ENCODE data around the gene MYRF. TPM values are rescaled to one million over a fixed set of nuclear protein-coding genes. Genes with fewer than 3 reads are reported as not detected.

MYRF gene
- total RNA-seq, 2 experiments from 2014 or later: 0.31 to 0.49 TPM

- Mint-ChIP-seq H3K27ac (no peak overlapping the region), H3K36me3 (ENCODE audit: low read depth) (no peaks in the 10 kb centered on the region), H3K9me3 (no peaks in the 10 kb centered on the region), H3K4me3 (no peak overlapping the region), H3K4me1 (ENCODE audit: low read depth) (no peaks in the 10 kb centered on the region), H3K27me3 (no peaks in the 10 kb centered on the region)
- DNase-seq: no peak
- H3K36me3 ChIP-seq (ENCODE audit: insufficient read depth, low read length): no peaks in the 10 kb centered on the region
- no peak overlapping the region for H3K27ac ChIP-seq (ENCODE audit: low read depth in 1 of 2, low read length in 2 of 2)
- ChIA-PET CTCF (interaction anchor here (1.8 kb wide), 1 partner anchor 19 kb away, joined by 3 read pairs; no protein-coding TSS in a partner anchor), POLR2A (no interaction called here)
- TF ChIP-seq, protein P1, sequence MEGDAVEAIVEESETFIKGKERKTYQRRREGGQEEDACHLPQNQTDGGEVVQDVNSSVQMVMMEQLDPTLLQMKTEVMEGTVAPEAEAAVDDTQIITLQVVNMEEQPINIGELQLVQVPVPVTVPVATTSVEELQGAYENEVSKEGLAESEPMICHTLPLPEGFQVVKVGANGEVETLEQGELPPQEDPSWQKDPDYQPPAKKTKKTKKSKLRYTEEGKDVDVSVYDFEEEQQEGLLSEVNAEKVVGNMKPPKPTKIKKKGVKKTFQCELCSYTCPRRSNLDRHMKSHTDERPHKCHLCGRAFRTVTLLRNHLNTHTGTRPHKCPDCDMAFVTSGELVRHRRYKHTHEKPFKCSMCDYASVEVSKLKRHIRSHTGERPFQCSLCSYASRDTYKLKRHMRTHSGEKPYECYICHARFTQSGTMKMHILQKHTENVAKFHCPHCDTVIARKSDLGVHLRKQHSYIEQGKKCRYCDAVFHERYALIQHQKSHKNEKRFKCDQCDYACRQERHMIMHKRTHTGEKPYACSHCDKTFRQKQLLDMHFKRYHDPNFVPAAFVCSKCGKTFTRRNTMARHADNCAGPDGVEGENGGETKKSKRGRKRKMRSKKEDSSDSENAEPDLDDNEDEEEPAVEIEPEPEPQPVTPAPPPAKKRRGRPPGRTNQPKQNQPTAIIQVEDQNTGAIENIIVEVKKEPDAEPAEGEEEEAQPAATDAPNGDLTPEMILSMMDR (IDR thresholded peaks at IDR 0.05): no peak
- no peak overlapping the region for H3K4me3 ChIP-seq (ENCODE audit: low read length)
- H3K9me3 ChIP-seq (ENCODE audit: control insufficient read depth in 1 of 2, insufficient read depth in 1 of 2, low read length in 2 of 2): no peaks in the 10 kb centered on the region
- no peaks in the 10 kb centered on the region for H3K4me1 ChIP-seq (ENCODE audit: insufficient read depth, low read length)
- ATAC-seq (ENCODE audit: poor library complexity): no peak
- intact Hi-C loops (cut with DNase I, micrococcal nuclease): no loop called here
- H3K27me3 ChIP-seq (ENCODE audit: control insufficient read depth in 1 of 2, insufficient read depth in 2 of 2, low read length in 2 of 2): peaks cover 0 to 2% of the 10 kb centered on the region in 2 experiments
These were observed 37.5 kb upstream of the MYRF start for GRCh38 chr11:61714916-61715315.

DNA sequence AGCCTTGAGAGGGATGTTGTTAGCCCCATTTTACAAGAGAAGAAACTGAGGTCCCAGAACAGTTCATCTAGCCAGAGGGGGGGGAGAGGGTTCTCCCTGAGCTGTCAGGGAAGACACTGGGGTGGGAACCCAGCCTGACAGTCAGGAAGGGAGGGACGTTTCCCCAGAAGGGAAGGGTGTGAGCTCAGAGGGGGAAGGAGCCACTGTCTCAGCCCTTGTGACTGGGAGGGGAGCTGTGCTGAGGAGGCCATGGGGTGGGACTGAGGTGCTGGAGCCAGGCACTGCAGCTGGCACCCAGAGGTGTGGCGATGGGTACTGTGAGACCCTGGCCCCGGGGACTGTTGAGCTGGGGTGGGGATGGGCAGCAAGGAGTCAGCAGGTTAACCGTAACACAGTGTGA, 36.6 kb upstream of the MYRF start:
- no peak overlapping the region for H3K4me3 ChIP-seq (ENCODE audit: low read length)
- Mint-ChIP-seq H3K4me3 (no peak overlapping the region), H3K36me3 (ENCODE audit: low read depth) (no peaks in the 10 kb centered on the region), H3K27ac (no peak overlapping the region), H3K4me1 (ENCODE audit: low read depth) (no peaks in the 10 kb centered on the region), H3K27me3 (no peaks in the 10 kb centered on the region), H3K9me3 (no peaks in the 10 kb centered on the region)
- TF ChIP-seq, protein P1 (IDR thresholded peaks at IDR 0.05): no peak
- H3K9me3 ChIP-seq (ENCODE audit: control insufficient read depth in 1 of 2, insufficient read depth in 1 of 2, low read length in 2 of 2): no peaks in the 10 kb centered on the region
- H3K4me1 ChIP-seq (ENCODE audit: insufficient read depth, low read length): no peaks in the 10 kb centered on the region
- H3K27me3 ChIP-seq (ENCODE audit: control insufficient read depth in 1 of 2, insufficient read depth in 2 of 2, low read length in 2 of 2): peaks cover 0 to 2% of the 10 kb centered on the region in 2 experiments
- H3K27ac ChIP-seq (ENCODE audit: low read depth in 1 of 2, low read length in 2 of 2): no peak overlapping the region
- ChIA-PET CTCF (no interaction called here), POLR2A (no interaction called here)
- ATAC-seq (ENCODE audit: poor library complexity): no peak
- H3K36me3 ChIP-seq (ENCODE audit: insufficient read depth, low read length): no peaks in the 10 kb centered on the region
- intact Hi-C loops (cut with DNase I, micrococcal nuclease): no loop called here
- DNase-seq: no peak

DNA sequence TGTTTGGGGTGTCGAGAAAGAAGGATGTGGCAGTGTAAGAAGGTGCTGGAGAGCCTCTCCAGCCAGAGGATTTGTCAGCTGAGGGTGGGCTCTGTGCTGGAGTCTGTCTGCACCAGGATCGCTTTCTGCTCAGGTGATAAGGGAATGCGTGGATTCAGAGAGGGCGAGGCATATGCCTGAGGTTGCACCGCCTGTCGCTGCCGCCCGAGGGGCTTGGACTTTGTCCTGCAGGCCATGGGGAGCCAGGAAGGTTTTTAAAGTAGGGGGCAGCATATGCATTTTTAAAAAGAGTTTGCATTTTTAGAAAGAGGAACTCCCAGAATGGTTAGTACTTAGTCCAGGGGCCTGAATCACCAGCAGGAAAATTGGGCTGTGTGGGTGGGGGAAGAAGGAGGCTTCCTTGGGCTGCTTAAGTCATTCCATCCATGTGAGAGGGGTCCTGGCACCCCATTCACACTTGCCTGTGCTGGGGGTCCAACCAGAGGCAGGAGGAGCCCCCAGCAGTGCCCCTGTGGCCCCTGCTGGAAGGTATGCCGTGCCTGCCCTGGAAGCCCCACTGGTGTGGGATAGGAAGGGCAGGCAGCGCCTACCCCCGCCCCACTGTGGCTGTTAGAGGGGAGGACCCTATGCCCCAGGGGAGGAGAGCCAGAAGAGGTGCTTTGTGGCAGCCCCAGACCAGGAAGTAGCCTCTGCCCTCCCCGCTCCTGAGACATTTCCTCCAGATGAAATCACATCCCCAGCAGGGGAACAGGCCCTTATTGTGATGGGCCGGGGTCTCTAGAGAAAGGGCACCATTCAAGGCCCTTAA, 35.8 kb upstream of the MYRF start:
- POLR2A ChIA-PET: no interaction called here
- Mint-ChIP-seq H3K4me3 (no peak overlapping the region), H3K27ac (no peak overlapping the region)

More for the DNA sequence above, 35.8 kb upstream of the MYRF start:
- H3K27me3 Mint-ChIP-seq: no peaks in the 10 kb centered on the region
- no peaks in the 10 kb centered on the region for H3K4me1 ChIP-seq (ENCODE audit: insufficient read depth, low read length)
- DNase-seq (no peak), ATAC-seq (ENCODE audit: poor library complexity) (no peak)
- H3K27me3 ChIP-seq (ENCODE audit: control insufficient read depth in 1 of 2, insufficient read depth in 2 of 2, low read length in 2 of 2): peaks cover 0 to 2% of the 10 kb centered on the region in 2 experiments
- H3K27ac ChIP-seq (ENCODE audit: low read depth in 1 of 2, low read length in 2 of 2): no peak overlapping the region
- no peaks in the 10 kb centered on the region for H3K9me3 Mint-ChIP-seq
- no peaks in the 10 kb centered on the region for H3K36me3 ChIP-seq (ENCODE audit: insufficient read depth, low read length)
- H3K4me1 Mint-ChIP-seq (ENCODE audit: low read depth): no peaks in the 10 kb centered on the region
- H3K36me3 Mint-ChIP-seq (ENCODE audit: low read depth): no peaks in the 10 kb centered on the region
- H3K4me3 ChIP-seq (ENCODE audit: low read length): no peak overlapping the region
- CTCF ChIA-PET: no interaction called here
- no peaks in the 10 kb centered on the region for H3K9me3 ChIP-seq (ENCODE audit: control insufficient read depth in 1 of 2, insufficient read depth in 1 of 2, low read length in 2 of 2)
- TF ChIP-seq, protein P1 (IDR thresholded peaks at IDR 0.05): no peak
- intact Hi-C loops (cut with DNase I, micrococcal nuclease): no loop called here

Measured in CD4-positive, alpha-beta T cell (primary cell).